Mesodermal cell (in vitro differentiated cells): ENCODE results near the gene WDR62.

Experiments
- H3K27ac ChIP-seq: 2 replicates; pipeline ENCODE4 v1.7.0; 2013; ENCODE audit warnings: mild to moderate bottlenecking, low read depth, low read length, moderate library complexity; ENCODE audit not compliant: severe bottlenecking
- H3K36me3 ChIP-seq: 2 replicates; pipeline ENCODE4 v1.7.1; 2013; ENCODE audit warnings: mild to moderate bottlenecking, low read length, moderate library complexity; ENCODE audit not compliant: control insufficient read depth, insufficient read depth
- H3K4me1 ChIP-seq: one replicate; pipeline ENCODE4 v1.7.1; 2013; ENCODE audit warnings: mild to moderate bottlenecking, low read length; ENCODE audit not compliant: insufficient read depth, control insufficient read depth, poor library complexity, severe bottlenecking
- H3K4me3 ChIP-seq: 2 replicates; pipeline ENCODE4 v1.7.0; 2013; ENCODE audit warnings: low read length, control low read depth, mild to moderate bottlenecking; ENCODE audit not compliant: insufficient read depth, poor library complexity, severe bottlenecking; ENCODE audit errors: extremely low read depth
- H3K9me3 ChIP-seq: 2 replicates; pipeline ENCODE4 v1.7.1; 2013; ENCODE audit warnings: mild to moderate bottlenecking, low read length, moderate library complexity; ENCODE audit not compliant: control insufficient read depth
- WGBS, 2 experiments: methylation state at CpG; one replicate each; pipeline ENCODE4 v1.1.5; 2013; ENCODE audit warnings: missing lambda C conversion rate in 2 of 2; ENCODE audit not compliant: insufficient coverage in 2 of 2; 5-methylcytosine and 5-hydroxymethylcytosine counted together

Gene WDR62

GRCh38 chr19:36084231-36085009, 29.7 kb downstream of the WDR62 start:
- no peaks in the 10 kb centered on the region for H3K9me3 ChIP-seq
- H3K4me3 ChIP-seq: no peak overlapping the region
- WGBS, 2 experiments: 95 to 97% methylated on average over 10 to 12 of the region's 12 CpGs
- no peaks in the 10 kb centered on the region for H3K4me1 ChIP-seq
- H3K27ac ChIP-seq: no peak overlapping the region
- H3K36me3 ChIP-seq: peaks cover 79% of the 10 kb centered on the region

GRCh38 chr19:36086326-36086725, 31.6 kb downstream of the WDR62 start:
- no peak overlapping the region for H3K27ac ChIP-seq
- H3K36me3 ChIP-seq: peaks cover 89% of the 10 kb centered on the region
- no peaks in the 10 kb centered on the region for H3K4me1 ChIP-seq
- H3K4me3 ChIP-seq: no peak overlapping the region
- no peaks in the 10 kb centered on the region for H3K9me3 ChIP-seq
- 92 to 97% methylated on average over 9 of the region's 9 CpGs for WGBS, 2 experiments

GRCh38 chr19:36089847-36090246, 35.1 kb downstream of the WDR62 start:
- H3K9me3 ChIP-seq: no peaks in the 10 kb centered on the region
- H3K4me3 ChIP-seq: no peak overlapping the region
- 93 to 96% methylated on average over 4 to 5 of the region's 5 CpGs for WGBS, 2 experiments
- no peaks in the 10 kb centered on the region for H3K4me1 ChIP-seq
- H3K27ac ChIP-seq: no peak overlapping the region
- H3K36me3 ChIP-seq: peaks cover 80% of the 10 kb centered on the region

- 88 to 89% methylated on average over 10 to 12 of the region's 13 CpGs for WGBS, 2 experiments
These were observed 36.4 kb downstream of the WDR62 start for GRCh38 chr19:36090910-36091695.

DNA sequence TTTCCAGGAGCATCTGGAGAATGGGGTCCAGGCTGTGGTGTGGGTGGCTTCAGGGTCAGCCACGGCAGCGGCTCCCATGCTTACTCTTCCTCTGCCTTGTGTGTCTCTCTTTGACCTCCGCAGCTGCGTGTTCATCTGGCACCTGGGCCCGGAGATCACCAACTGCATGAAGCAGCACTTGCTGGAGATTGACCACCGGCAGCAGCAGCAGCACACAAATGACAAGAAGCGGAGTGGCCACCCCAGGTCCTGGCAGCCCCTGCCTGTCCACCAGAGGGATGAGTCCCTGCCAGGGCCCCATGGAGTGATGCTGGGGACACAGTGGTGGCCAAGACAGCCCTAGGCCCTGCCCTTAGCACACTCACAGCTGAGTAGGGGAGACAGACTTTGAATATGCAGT, 37.9 kb downstream of the WDR62 start:
- WGBS, 2 experiments: 90 to 96% methylated on average over 5 to 7 of the region's 7 CpGs
- H3K4me1 ChIP-seq: no peaks in the 10 kb centered on the region
- H3K9me3 ChIP-seq: no peaks in the 10 kb centered on the region
- H3K4me3 ChIP-seq: no peak overlapping the region
- peaks cover 79% of the 10 kb centered on the region for H3K36me3 ChIP-seq
- H3K27ac ChIP-seq: no peak overlapping the region

More at GRCh38 chr19:36090910-36091695, 36.4 kb downstream of the WDR62 start:
- no peak overlapping the region for H3K4me3 ChIP-seq
- H3K27ac ChIP-seq: no peak overlapping the region
- H3K36me3 ChIP-seq: peaks cover 81% of the 10 kb centered on the region
- no peaks in the 10 kb centered on the region for H3K9me3 ChIP-seq
- no peaks in the 10 kb centered on the region for H3K4me1 ChIP-seq

DNA sequence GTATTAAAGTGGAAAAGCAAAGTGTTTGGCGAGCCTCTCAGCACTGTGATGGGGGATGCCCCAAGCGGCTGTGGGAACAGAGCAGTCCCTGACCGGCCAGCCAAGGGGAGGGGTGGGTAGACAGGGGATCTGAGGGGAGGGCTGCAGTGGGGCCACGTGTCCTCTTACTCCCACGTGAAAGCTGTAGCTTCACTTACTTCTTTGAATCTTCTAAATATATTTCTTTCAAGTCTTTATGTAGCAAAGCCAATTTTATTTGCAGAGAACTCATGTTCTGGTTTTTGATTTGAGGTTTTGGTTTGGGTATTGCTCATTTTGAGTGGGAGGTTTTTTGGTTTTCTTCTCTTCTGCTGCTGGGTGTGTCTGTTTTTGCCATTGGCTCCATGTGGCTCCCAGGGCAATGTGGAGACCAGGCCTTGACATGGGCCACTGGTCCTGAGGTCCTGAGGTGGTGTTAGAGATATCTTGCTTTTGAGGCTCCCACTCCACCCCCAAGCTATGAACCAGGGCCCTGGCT, 38.5 kb downstream of the WDR62 start:
- Histone ChIP-seq H3K27ac (no peak overlapping the region), H3K36me3 (peaks cover 77% of the 10 kb centered on the region), H3K9me3 (no peaks in the 10 kb centered on the region), H3K4me1 (no peaks in the 10 kb centered on the region), H3K4me3 (no peak overlapping the region)
- 93 to 100% methylated on average over 2 of the region's 5 CpGs for WGBS, 2 experiments

DNA sequence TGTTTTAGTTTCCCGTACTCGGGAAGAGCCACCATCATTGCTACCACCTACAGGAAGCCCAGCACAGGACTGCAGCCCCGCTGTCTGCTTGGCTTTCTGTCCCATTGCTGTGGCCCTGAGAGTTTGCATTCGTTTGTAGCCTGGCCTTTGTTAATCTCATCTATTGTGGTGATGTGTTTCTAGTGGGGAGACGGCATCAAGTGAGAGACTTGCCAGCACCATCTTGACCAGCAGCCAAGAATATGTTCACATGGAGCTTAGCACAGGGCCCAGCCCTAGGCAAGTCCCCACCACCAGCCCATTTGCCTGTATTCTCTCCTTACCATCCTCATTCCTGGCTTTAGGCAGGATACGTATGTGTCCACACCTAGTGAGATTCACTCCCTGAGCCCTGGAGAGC, 39.0 kb downstream of the WDR62 start:
- Histone ChIP-seq H3K9me3 (no peaks in the 10 kb centered on the region), H3K4me1 (no peaks in the 10 kb centered on the region), H3K27ac (no peak overlapping the region), H3K4me3 (no peak overlapping the region), H3K36me3 (peaks cover 72% of the 10 kb centered on the region)
- 83 to 100% methylated on average over 1 to 5 of the region's 6 CpGs for WGBS, 2 experiments

DNA sequence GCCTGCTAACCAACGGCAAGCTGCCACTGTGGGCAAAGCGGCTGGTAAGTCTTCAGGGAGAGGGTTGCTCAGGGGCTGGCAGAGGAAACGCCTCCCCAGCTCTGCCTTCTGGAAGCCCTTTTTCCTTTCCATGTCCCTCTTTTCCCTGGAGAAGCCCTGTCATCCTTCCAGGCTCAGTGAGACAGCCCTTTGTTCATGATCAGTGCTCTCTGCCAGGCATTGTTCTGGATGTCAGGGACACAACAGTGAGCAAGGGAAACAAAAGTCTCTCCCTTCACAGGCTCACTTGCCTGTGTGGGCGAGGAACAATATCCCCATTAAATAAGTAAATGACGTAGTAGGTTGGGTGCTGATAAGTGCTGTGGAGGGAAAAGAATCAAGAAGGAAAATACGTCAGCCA, 42.3 kb downstream of the WDR62 start:
- no peaks in the 10 kb centered on the region for H3K4me1 ChIP-seq
- WGBS, 2 experiments: 89 to 95% methylated on average over 4 to 5 of the region's 6 CpGs
- H3K27ac ChIP-seq: no peak overlapping the region
- peaks cover 64% of the 10 kb centered on the region for H3K36me3 ChIP-seq
- no peak overlapping the region for H3K4me3 ChIP-seq
- H3K9me3 ChIP-seq: no peaks in the 10 kb centered on the region

DNA sequence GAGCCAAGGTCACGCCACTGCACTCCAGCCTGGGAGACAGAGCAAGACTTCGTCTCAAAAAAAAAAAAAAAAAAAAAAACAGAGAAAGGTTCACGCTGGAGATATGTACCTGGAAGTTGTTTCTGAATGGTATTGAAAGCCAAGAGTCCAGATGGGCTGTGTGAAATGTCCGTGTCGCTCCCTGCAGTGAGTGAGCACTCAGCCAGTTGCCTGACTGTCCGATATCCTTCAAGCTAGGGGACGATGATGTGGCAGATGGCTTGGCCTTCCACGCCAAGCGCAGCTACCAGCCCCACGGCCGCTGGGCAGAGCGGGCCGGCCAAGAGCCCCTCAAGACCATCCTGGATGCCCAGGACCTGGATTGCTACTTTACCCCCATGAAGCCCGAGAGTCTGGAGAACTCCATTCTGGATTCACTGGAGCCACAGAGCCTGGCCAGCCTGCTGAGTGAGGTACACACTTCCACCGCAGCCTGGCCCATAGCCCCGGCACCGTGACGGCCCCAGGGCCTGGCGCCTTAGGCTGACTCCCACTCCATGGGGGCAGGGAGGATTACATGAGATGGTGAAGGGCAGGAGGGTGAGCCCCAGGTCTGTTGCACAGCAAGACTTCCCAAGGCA, 44.6 kb downstream of the WDR62 start:
- peaks cover 68% of the 10 kb centered on the region for H3K36me3 ChIP-seq
- no peak overlapping the region for H3K4me3 ChIP-seq
- WGBS, 2 experiments: 94 to 96% methylated on average over 17 to 19 of the region's 19 CpGs
- H3K27ac ChIP-seq: no peak overlapping the region
- no peaks in the 10 kb centered on the region for H3K9me3 ChIP-seq
- no peaks in the 10 kb centered on the region for H3K4me1 ChIP-seq

- 94 to 96% methylated on average over 5 of the region's 5 CpGs for WGBS, 2 experiments
These were observed 45.8 kb downstream of the WDR62 start for GRCh38 chr19:36100476-36100875.

More at GRCh38 chr19:36100476-36100875, 45.8 kb downstream of the WDR62 start:
- Histone ChIP-seq H3K4me3 (no peak overlapping the region), H3K9me3 (no peaks in the 10 kb centered on the region), H3K4me1 (no peaks in the 10 kb centered on the region), H3K27ac (no peak overlapping the region), H3K36me3 (peaks cover 66% of the 10 kb centered on the region)
